Tibial nerve (tissue), 4 donors: Measurements from ENCODE around the gene OR5T3. TPM values are rescaled to one million over a fixed set of nuclear protein-coding genes. Genes with fewer than 3 reads are reported as not detected.
"Not testable (repeated sequence)": the region's sequence is repeated elsewhere in the genome, so short reads cannot be mapped to it uniquely, and the experiment has no call there.

Experiments used
- DNase-seq, 2 donors: peaks; one replicate each; pipeline ENCODE4 v3.0.0-alpha.2; 2019; ENCODE audit warnings: low spot score in 2 of 2
- H3K27ac ChIP-seq, 4 donors: fragments of 200-600 bp; sonication (generic) in 3 of 4; one replicate each; pipeline ENCODE4 v1.5.1; 2017 to 2019; ENCODE audit warnings: mild to moderate bottlenecking in 1 of 4
- H3K27me3 ChIP-seq, 2 donors: fragments of 200-600 bp; sonication (generic) in 1 of 2; one replicate each; pipeline versions ENCODE4 v1.5.1 to v1.6.0; 2017 to 2019
- H3K36me3 ChIP-seq, 3 donors: fragments of 200-600 bp; sonication (generic); one replicate each; pipeline ENCODE4 v1.5.1; 2018 to 2019
- H3K4me1 ChIP-seq, 4 donors: fragments of 200-600 bp; sonication (generic) in 3 of 4; one replicate each; pipeline ENCODE4 v1.5.1; 2017 to 2019
- H3K4me3 ChIP-seq, 4 donors: fragments of 200-600 bp; sonication (generic) in 3 of 4; one replicate each; pipeline ENCODE4 v1.5.1; 2017 to 2019; ENCODE audit warnings: mild to moderate bottlenecking in 1 of 4, moderate library complexity in 1 of 4
- H3K9me3 ChIP-seq, 4 donors: fragments of 200-600 bp; sonication (generic) in 3 of 4; one replicate each; pipeline ENCODE4 v1.5.1; 2017 to 2019
- CTCF ChIP-seq, 5 experiments: fragments of 200-600 bp in 3 of 5; fragments of 450-650 bp in 2 of 5; sonication (generic) in 3 of 5; IDR thresholded peaks; one replicate each; pipeline ENCODE4 v1.5.1; 2016 to 2019; ENCODE audit warnings: antibody characterized with exemption in 5 of 5, mild to moderate bottlenecking in 3 of 5, moderate library complexity in 2 of 5
- EP300 ChIP-seq, 2 donors: sonication (generic); formaldehyde crosslinking; IDR thresholded peaks; one replicate each; pipeline ENCODE4 v1.6.1; 2017; ENCODE audit warnings: antibody characterized with exemption in 2 of 2, mild to moderate bottlenecking in 1 of 2
- POLR2A ChIP-seq, 2 donors: fragments of 450-650 bp; IDR thresholded peaks; one replicate each; pipeline ENCODE4 v1.6.1; 2017; ENCODE audit warnings: antibody characterized with exemption in 2 of 2, mild to moderate bottlenecking in 2 of 2, moderate library complexity in 2 of 2
- WGBS, 2 donors: methylation state at CpG; one replicate each; pipeline ENCODE4 v1.1.5; 2018; 5-methylcytosine and 5-hydroxymethylcytosine counted together
- total RNA-seq, 4 donors: library from RNA; depleted of rRNA; stranded (reverse); fragments of >200 nt; gene quantifications; one replicate each; pipeline ENCODE4 v1.1.0, GENCODE V29; 2016

OR5T3 gene
- not detected for total RNA-seq

- no peak for TF ChIP-seq EP300 (IDR thresholded peaks at IDR 0.05)
- no peak for TF ChIP-seq POLR2A (IDR thresholded peaks at IDR 0.05)
- no peak for TF ChIP-seq CTCF (IDR thresholded peaks at IDR 0.05)
- no peak for DNase-seq
- H3K4me1 ChIP-seq = no peaks in the 10 kb centered on the region
- no peaks in the 10 kb centered on the region for H3K27me3 ChIP-seq
- peaks cover 0 to 2% (median 0%) of the 10 kb centered on the region in 4 donors for H3K9me3 ChIP-seq
- H3K36me3 ChIP-seq = no peaks in the 10 kb centered on the region
- no peak within 1 kb of the TSS for H3K27ac ChIP-seq
- H3K4me3 ChIP-seq = no peak within 1 kb of the TSS
Measured at GRCh38 chr11:56251954-56252353, at the start of gene OR5T3. Gene OR5T3 (plus strand): TSS chr11:56252254. CDS start chr11:56252254, 0 bp downstream.

GRCh38 chr11:56207790-56208189 lies 44.3 kb upstream of the OR5T3 start:
- Histone ChIP-seq H3K27ac (no peak overlapping the region), H3K4me1 (no peaks in the 10 kb centered on the region), H3K9me3 (peaks cover 0 to 6% (median 0%) of the 10 kb centered on the region in 4 donors), H3K4me3 (no peak overlapping the region), H3K27me3 (no peaks in the 10 kb centered on the region), H3K36me3 (no peaks in the 10 kb centered on the region)
- no peak for DNase-seq
- WGBS, 2 donors = 51 to 59% methylated on average over 1 of the region's 1 CpG
- TF ChIP-seq CTCF (IDR thresholded peaks at IDR 0.05) (no peak), POLR2A (IDR thresholded peaks at IDR 0.05) (no peak), EP300 (IDR thresholded peaks at IDR 0.05) (no peak)

- Histone ChIP-seq H3K4me1 (no peaks in the 10 kb centered on the region), H3K27ac (no peak overlapping the region), H3K27me3 (no peaks in the 10 kb centered on the region), H3K36me3 (no peaks in the 10 kb centered on the region), H3K9me3 (peaks cover 0 to 14% (median 0%) of the 10 kb centered on the region in 4 donors), H3K4me3 (no peak overlapping the region)
- TF ChIP-seq CTCF (IDR thresholded peaks at IDR 0.05) (no peak), POLR2A (IDR thresholded peaks at IDR 0.05) (no peak), EP300 (IDR thresholded peaks at IDR 0.05) (no peak)
- 65 to 70% methylated on average over 2 of the region's 2 CpGs for WGBS, 2 donors
- DNase-seq = no peak
Measured at GRCh38 chr11:56214537-56214936, 37.5 kb upstream of the OR5T3 start.

GRCh38 chr11:56219735-56220134 lies 32.3 kb upstream of the OR5T3 start:
- H3K9me3 ChIP-seq = peaks cover 0 to 18% (median 0%) of the 10 kb centered on the region in 4 donors
- DNase-seq, H3K4me1 ChIP-seq, H3K4me3 ChIP-seq, H3K36me3 ChIP-seq, H3K27ac ChIP-seq, H3K27me3 ChIP-seq: not testable (repeated sequence)
- WGBS, 2 donors = 81% methylated on average over 5 of the region's 5 CpGs

- no peaks in the 10 kb centered on the region for H3K36me3 ChIP-seq
- peaks cover 0 to 3% (median 0%) of the 10 kb centered on the region in 4 donors for H3K9me3 ChIP-seq
- no peak for DNase-seq
- H3K27me3 ChIP-seq = no peaks in the 10 kb centered on the region
- WGBS, 2 donors = 63 to 64% methylated on average over 1 of the region's 1 CpG
- H3K4me3 ChIP-seq = no peak within 1 kb of the TSS
- H3K27ac ChIP-seq = no peak within 1 kb of the TSS
- no peaks in the 10 kb centered on the region for H3K4me1 ChIP-seq
- TF ChIP-seq POLR2A (IDR thresholded peaks at IDR 0.05) (no peak), EP300 (IDR thresholded peaks at IDR 0.05) (no peak), CTCF (IDR thresholded peaks at IDR 0.05) (no peak)
Measured at GRCh38 chr11:56234155-56234554, 17.9 kb upstream of the OR5T3 start, which contains the start of gene OR5T2. Gene OR5T2 (minus strand): TSS chr11:56234255. CDS start chr11:56233062, 1,193 bp downstream.

GRCh38 chr11:56271092-56271491 lies 19.0 kb downstream of the OR5T3 start:
- Histone ChIP-seq H3K4me3 (no peak overlapping the region), H3K36me3 (no peaks in the 10 kb centered on the region), H3K9me3 (peaks cover 0 to 12% (median 6%) of the 10 kb centered on the region in 4 donors), H3K27ac (no peak overlapping the region), H3K27me3 (no peaks in the 10 kb centered on the region), H3K4me1 (no peaks in the 10 kb centered on the region)
- 57 to 59% methylated on average over 3 of the region's 3 CpGs for WGBS, 2 donors
- TF ChIP-seq EP300 (IDR thresholded peaks at IDR 0.05) (no peak), POLR2A (IDR thresholded peaks at IDR 0.05) (no peak), CTCF (IDR thresholded peaks at IDR 0.05) (no peak)
- no peak for DNase-seq
